K562 (cell line): Measurements from ENCODE around the gene UBXN2A. TPM values are rescaled to one million over a fixed set of nuclear protein-coding genes. Genes with fewer than 3 reads are reported as not detected.
A peak's percentile ranks its signal among the peaks of the same experiment; 100 is the strongest.

Source experiments
- CHD2 ChIP-seq: IDR thresholded peaks from 2 replicates; pipeline ENCODE4 v1.6.1; 2011; ENCODE audit warnings: low read depth, low read length
- ELF2 ChIP-seq: fragments of 250-450 bp; sonication (Bioruptor Pico); IDR thresholded peaks from 2 replicates; pipeline ENCODE4 v1.5.0; 2021; ENCODE audit warnings: mild to moderate bottlenecking
- FOXJ2 ChIP-seq: fragments of 200-800 bp; sonication (Bioruptor generic); IDR thresholded peaks from 2 replicates; pipeline ENCODE4 v1.6.1; 2016; ENCODE audit warnings: missing genetic modification characterization, missing compliant biosample characterization
- MECOM ChIP-seq: fragments of 250-450 bp; sonication (Bioruptor Pico); IDR thresholded peaks from 2 replicates; pipeline ENCODE4 v1.8.0; 2022; ENCODE audit warnings: inconsistent platforms
- MLX ChIP-seq, 2 experiments: fragments of 450-650 bp in 1 of 2; sonication (generic) in 1 of 2; formaldehyde crosslinking; conservative IDR thresholded peaks; 2 replicates each; pipeline versions ENCODE4 v1.4.0 to v1.8.1; 2020 to 2022; ENCODE audit warnings: mild to moderate bottlenecking in 1 of 2, missing genetic modification reagents in 1 of 2
- NRF1 ChIP-seq, 2 experiments: fragments of 450-650 bp; IDR thresholded peaks in 1 of 2; conservative IDR thresholded peaks in 1 of 2; 2 replicates each; pipeline ENCODE4 v1.6.1; 2014; ENCODE audit warnings: mild to moderate bottlenecking in 2 of 2
- PKNOX1 ChIP-seq: fragments of 450-650 bp; IDR thresholded peaks from 2 replicates; pipeline ENCODE4 v1.6.1; 2016
- PML ChIP-seq: IDR thresholded peaks from 2 replicates; pipeline ENCODE4 v1.6.1; 2012; ENCODE audit warnings: low read length, inconsistent platforms
- POLR2A ChIP-seq: fragments of 450-650 bp; conservative IDR thresholded peaks from 2 replicates; pipeline ENCODE4 v1.6.1; 2016
- POLR2B ChIP-seq: fragments of 450-650 bp; IDR thresholded peaks from 2 replicates; pipeline ENCODE4 v1.6.1; 2018; ENCODE audit warnings: low read depth; ENCODE audit not compliant: partially characterized antibody
- PTRF ChIP-seq: fragments of 450-650 bp; IDR thresholded peaks from 2 replicates; pipeline ENCODE4 v1.6.1; 2016; ENCODE audit warnings: mild to moderate bottlenecking, missing genetic modification characterization, missing compliant biosample characterization
- PTTG1 ChIP-seq: fragments of 450-650 bp; IDR thresholded peaks from 2 replicates; pipeline ENCODE4 v1.6.1; 2016; ENCODE audit warnings: low read depth, mild to moderate bottlenecking, missing genetic modification characterization, missing compliant biosample characterization
- RBM25 ChIP-seq: fragments of 200-400 bp; formaldehyde crosslinking; IDR thresholded peaks from 2 replicates; pipeline ENCODE4 v1.6.1; 2018; ENCODE audit warnings: low read length, low read depth, moderate library complexity; ENCODE audit not compliant: severe bottlenecking
- RNF2 ChIP-seq: sonication (generic); IDR thresholded peaks from 2 replicates; pipeline ENCODE4 v1.6.1; 2016
- SMAD4 ChIP-seq: fragments of 250-450 bp; sonication (Bioruptor Pico); conservative IDR thresholded peaks from 2 replicates; pipeline ENCODE4 v1.8.0; 2021; ENCODE audit warnings: inconsistent platforms, mild to moderate bottlenecking, moderate library complexity
- SMARCA4 ChIP-seq: fragments of 450-650 bp; IDR thresholded peaks from 2 replicates; pipeline ENCODE4 v1.6.1; 2016
- SRF ChIP-seq, 2 experiments: fragments of 250-450, 450-650 bp in 1 of 2; sonication (Bioruptor Pico) in 1 of 2; sonication (generic) in 1 of 2; formaldehyde crosslinking; IDR thresholded peaks; 2 replicates each; pipeline versions ENCODE4 v1.5.0 to v1.5.1; 2020 to 2022; ENCODE audit warnings: mild to moderate bottlenecking in 1 of 2, missing genetic modification reagents in 1 of 2
- TAL1 ChIP-seq: fragments of 450-650 bp; IDR thresholded peaks from 2 replicates; pipeline ENCODE4 v1.6.1; 2016; ENCODE audit warnings: mild to moderate bottlenecking
- TGIF2 ChIP-seq: sonication (generic); formaldehyde crosslinking; IDR thresholded peaks from 2 replicates; pipeline ENCODE4 v1.8.1; 2022; ENCODE audit warnings: mild to moderate bottlenecking, missing genetic modification reagents, moderate library complexity
- ZBTB33 ChIP-seq: sonication (generic); formaldehyde crosslinking; IDR thresholded peaks from 2 replicates; pipeline ENCODE4 v1.8.1; 2023; ENCODE audit warnings: mild to moderate bottlenecking, missing genetic modification reagents
- ZBTB9 ChIP-seq: fragments of 450-650 bp; formaldehyde crosslinking; IDR thresholded peaks from 2 replicates; pipeline ENCODE4 v1.4.0; 2020; ENCODE audit warnings: mild to moderate bottlenecking, moderate library complexity
- ZNF133 ChIP-seq: fragments of 250-450 bp; sonication (Bioruptor Pico); IDR thresholded peaks from 2 replicates; pipeline ENCODE4 v1.4.0; 2020; ENCODE audit warnings: mild to moderate bottlenecking
- ZNF197 ChIP-seq: fragments of 200-800 bp; sonication (Bioruptor generic); IDR thresholded peaks from 2 replicates; pipeline ENCODE4 v1.6.1; 2016; ENCODE audit warnings: low read depth, missing genetic modification characterization, missing compliant biosample characterization
- ZNF511 ChIP-seq: sonication (generic); formaldehyde crosslinking; IDR thresholded peaks from 2 replicates; pipeline ENCODE4 v1.8.0; 2022; ENCODE audit warnings: mild to moderate bottlenecking, missing genetic modification reagents
- ZNF778 ChIP-seq: fragments of 450-650 bp; formaldehyde crosslinking; IDR thresholded peaks from 2 replicates; pipeline ENCODE4 v1.4.0; 2020; ENCODE audit warnings: mild to moderate bottlenecking, moderate library complexity
- ZNF780A ChIP-seq: fragments of 250-450 bp; sonication (Bioruptor Pico); IDR thresholded peaks from 2 replicates; pipeline ENCODE4 v1.5.0; 2021; ENCODE audit warnings: mild to moderate bottlenecking
- polyA plus RNA-seq, 8 experiments: library from polyadenylated mRNA; depleted of rRNA in 4 of 8; stranded (reverse) in 5 of 8; unstranded in 3 of 8; fragments of >200 nt; fragmentation: Nextera tagmentation in 2 of 8; fragmentation: Illumina TruSeq in 1 of 8; extraction: Ambion mirVana in 2 of 8; extraction: Trizol in 1 of 8; gene quantifications; 2 replicates each; pipeline versions ENCODE4 v1.2.1 to v1.2.3, GENCODE V29; 2011 to 2014; ENCODE audit warnings: inconsistent platforms in 1 of 8, missing spikeins in 1 of 8
- total RNA-seq, 7 experiments: library from RNA; depleted of rRNA in 6 of 7; stranded (reverse); fragments of >200 nt in 6 of 7; fragmentation: Illumina TruSeq in 2 of 7; extraction: Trizol in 2 of 7; gene quantifications; 2 replicates each; pipeline versions ENCODE4 v1.2.1 to v1.2.3, GENCODE V29; 2011 to 2021; ENCODE audit warnings: low replicate concordance in 1 of 7

The UBXN2A gene
- total and polyA plus RNA-seq, 9 of the 15 experiments (the other 6 are each of a cell fraction or from before 2014, with no cell fraction given), result 3.4 to 25.6 (median 16.0) TPM

GRCh38 chr2:23939987-23940717 is at the start of gene UBXN2A (continued):
- TF ChIP-seq PTTG1, result no peak
- TF ChIP-seq RNF2, result no peak
- TF ChIP-seq RBM25, result no peak
- no peak for TF ChIP-seq ZNF133 (CRISPR knock-in tag)
- no peak for TF ChIP-seq PKNOX1
- no peak for TF ChIP-seq TGIF2 (CRISPR knock-in tag)
- no peak for TF ChIP-seq MLX (CRISPR knock-in tag; conservative IDR thresholded peaks at IDR 0.05)
- no peak for TF ChIP-seq ZNF778 (CRISPR knock-in tag)
- TF ChIP-seq NRF1 (conservative IDR thresholded peaks at IDR 0.05 in 1 of 2, IDR thresholded peaks at IDR 0.05 in 1 of 2), result peak; percentile 50 to 54; a peak in 2 of 4 replicates
- TF ChIP-seq CHD2, result no peak
- no peak for TF ChIP-seq PTRF (tag)
- no peak for TF ChIP-seq SMARCA4
- peak in 1 of 2 experiments; percentile 26; a peak in 2 of 4 replicates for TF ChIP-seq SRF (CRISPR knock-in tag; IDR thresholded peaks at IDR 0.05)
- TF ChIP-seq POLR2A, result peak; percentile 83
- no peak for TF ChIP-seq MECOM (CRISPR knock-in tag)
- TF ChIP-seq SMAD4 (CRISPR knock-in tag), result peak; percentile 86; the same call in 1 of the 2 replicates
- TF ChIP-seq PML, result peak; percentile 52; the same call in 1 of the 2 replicates
- no peak for TF ChIP-seq ELF2
- TF ChIP-seq ZNF780A (CRISPR knock-in tag), result no peak
- TF ChIP-seq ZNF197 (CRISPR knock-in tag), result peak; percentile 94
- TF ChIP-seq ZNF511 (CRISPR knock-in tag), result peak; percentile 54; the same call in 1 of the 2 replicates
- no peak for TF ChIP-seq ZBTB33 (CRISPR knock-in tag)
- TF ChIP-seq POLR2B, result peak; percentile 76
- no peak for TF ChIP-seq FOXJ2 (tag)
- 0 out of 2 replicates have a peak, but pooled peaks have one; percentile 72 for TF ChIP-seq ZBTB9 (CRISPR knock-in tag)
- TF ChIP-seq TAL1, result no peak
